ENCODE data around the gene CDK5R1. TPM values are rescaled to one million over a fixed set of nuclear protein-coding genes. Genes with fewer than 3 reads are reported as not detected.

CDK5R1 gene
- total RNA-seq, 1 experiment from 2014 or later = 5.0 TPM

- DNase-seq (ENCODE audit: low spot score) = no peak
These were observed 6.0 kb downstream of the CDK5R1 start for GRCh38 chr17:32492648-32493289.

DNA sequence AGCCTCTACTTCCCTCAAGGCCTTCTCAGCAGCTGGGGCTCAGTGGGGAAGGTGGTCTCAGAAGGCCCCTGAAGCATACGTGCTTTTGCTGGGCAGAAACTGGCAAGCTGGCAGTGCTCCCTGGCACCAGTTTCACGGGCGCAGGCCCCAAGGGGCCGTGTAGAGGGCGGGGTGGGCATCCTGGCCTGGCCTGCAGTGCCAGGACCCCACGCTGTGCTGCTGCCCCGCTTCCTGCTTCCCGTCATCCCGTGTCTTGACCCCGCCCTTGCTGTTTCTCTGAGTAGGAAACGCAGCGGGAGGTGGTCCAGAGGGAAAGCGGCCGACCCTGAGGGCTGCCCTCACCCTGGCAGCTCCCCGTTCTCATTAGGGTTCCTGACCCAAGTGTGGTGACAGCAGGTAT, 6.8 kb downstream of the CDK5R1 start:
- no peak for DNase-seq (ENCODE audit: low spot score)

DNA sequence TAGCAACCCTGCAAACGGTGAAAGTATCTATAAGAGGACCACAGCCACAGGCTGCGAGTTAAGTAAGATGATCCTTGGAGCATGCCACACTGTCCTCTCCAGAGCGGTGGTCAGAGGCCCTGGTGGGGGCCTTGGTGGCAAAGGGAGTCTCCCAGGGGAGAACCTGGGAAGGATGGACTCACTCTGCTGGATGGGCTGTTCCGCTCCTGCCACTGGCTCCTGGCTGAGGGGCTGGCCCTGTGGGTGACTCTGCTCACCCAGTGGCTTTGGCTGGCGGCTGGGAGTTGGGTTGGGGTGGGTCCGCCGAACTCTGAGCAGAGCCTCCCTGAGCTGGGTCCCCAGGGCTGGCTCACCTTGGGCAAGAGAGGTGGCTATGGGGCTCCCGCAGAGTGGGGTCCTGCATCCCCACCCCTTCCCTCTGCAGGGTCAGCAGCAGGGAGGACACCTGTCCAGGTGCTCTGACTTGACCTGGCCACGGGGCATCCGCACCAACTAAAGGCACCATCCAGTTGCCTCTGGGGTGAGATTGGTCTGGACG, 7.3 kb downstream of the CDK5R1 start:
- DNase-seq (ENCODE audit: low spot score) = no peak

GRCh38 chr17:32494621-32495358, 8.0 kb downstream of the CDK5R1 start:
- DNase-seq (ENCODE audit: low spot score) = peak; percentile 87

DNA sequence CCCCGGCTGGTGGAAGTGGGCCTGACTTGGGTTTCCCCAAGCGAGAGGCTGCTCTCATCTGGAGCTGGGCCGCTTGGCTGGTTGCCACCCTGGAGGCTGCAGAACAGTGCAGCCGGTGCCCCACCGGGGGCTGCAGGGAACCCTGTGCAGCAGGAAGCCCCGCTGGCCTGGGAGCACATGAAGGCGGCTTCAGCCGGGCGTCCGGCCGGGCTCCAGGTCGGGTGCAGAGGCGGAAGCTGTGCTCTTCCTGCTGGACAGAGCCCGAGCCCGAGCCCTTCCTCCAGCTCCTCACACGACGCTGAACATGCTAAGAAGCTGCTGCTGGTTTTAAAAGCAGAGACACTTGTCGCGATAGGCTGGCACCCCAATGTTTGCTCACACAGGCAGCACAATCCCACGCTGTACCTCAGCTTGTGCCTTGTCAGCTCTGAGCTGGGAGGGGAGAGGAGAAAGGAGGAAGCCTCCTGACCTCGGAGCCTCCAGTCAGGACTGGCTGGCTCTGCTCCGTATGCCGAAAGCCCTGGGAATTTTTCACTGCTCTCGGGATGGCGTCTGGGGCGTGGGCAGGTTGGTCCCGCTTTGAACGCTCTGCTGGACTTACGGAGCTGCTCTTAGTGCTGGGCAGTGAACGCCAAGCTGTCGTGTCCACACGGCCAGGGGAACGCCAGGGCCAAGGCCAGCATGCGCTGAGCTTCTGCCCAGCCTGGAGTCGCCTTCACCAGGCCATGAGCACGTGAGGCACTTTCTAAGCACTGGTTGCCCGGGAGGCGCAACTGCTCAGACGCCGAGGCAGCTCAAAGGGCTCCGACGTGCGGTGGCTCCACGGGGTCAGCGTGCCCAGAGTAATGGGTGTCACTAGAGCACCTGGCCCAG, 8.8 kb downstream of the CDK5R1 start:
- peak; percentile 32 for DNase-seq (ENCODE audit: low spot score)

- peak; percentile 97 for DNase-seq (ENCODE audit: low spot score)
These were observed 9.7 kb downstream of the CDK5R1 start for GRCh38 chr17:32496395-32497073.

- peak; percentile 71 for DNase-seq (ENCODE audit: low spot score)
These were observed 10.8 kb downstream of the CDK5R1 start for GRCh38 chr17:32497431-32498205.

GRCh38 chr17:32498391-32498790, 11.6 kb downstream of the CDK5R1 start:
- peak; percentile 43 for DNase-seq (ENCODE audit: low spot score)

DNA sequence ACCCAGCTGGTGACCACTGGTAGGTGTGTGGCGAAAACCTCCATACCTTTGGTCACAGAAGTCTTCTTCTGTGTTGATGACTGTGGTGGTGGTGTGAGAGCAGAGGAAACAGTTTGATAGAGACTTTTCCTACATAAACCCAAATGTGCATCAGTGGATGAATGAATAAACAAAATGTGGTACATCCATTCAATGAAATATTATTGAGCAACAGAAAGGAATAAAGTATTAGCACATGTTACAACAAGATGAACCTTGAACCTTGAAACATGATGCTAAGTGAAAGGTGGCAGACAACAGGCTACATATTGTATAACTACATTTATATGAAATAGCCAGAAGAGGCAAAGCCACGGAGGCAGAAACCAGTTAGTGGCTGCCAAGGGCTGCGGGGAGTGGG, 15.2 kb downstream of the CDK5R1 start:
- no peak for DNase-seq (ENCODE audit: low spot score)

DNA sequence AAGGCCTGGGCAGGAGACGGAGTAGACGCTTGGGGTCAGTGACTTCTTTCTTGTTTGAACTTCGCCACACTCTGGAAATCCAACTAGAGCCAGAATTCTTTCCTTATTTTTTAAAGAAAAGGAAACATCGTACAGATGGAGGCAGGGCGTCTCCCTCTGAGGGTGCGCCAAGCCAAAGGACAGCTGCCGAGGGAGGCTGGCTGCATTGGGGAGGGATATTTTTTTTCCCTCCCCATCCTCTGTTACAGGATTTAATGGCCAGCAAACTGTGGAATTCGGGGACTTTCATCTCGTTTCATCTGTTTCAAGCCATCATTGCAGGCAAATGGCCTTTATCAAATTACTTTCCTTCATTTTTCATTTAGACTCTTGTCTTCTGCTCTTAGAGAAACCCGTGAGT, 15.9 kb downstream of the CDK5R1 start:
- DNase-seq (ENCODE audit: low spot score) = no peak

DNA sequence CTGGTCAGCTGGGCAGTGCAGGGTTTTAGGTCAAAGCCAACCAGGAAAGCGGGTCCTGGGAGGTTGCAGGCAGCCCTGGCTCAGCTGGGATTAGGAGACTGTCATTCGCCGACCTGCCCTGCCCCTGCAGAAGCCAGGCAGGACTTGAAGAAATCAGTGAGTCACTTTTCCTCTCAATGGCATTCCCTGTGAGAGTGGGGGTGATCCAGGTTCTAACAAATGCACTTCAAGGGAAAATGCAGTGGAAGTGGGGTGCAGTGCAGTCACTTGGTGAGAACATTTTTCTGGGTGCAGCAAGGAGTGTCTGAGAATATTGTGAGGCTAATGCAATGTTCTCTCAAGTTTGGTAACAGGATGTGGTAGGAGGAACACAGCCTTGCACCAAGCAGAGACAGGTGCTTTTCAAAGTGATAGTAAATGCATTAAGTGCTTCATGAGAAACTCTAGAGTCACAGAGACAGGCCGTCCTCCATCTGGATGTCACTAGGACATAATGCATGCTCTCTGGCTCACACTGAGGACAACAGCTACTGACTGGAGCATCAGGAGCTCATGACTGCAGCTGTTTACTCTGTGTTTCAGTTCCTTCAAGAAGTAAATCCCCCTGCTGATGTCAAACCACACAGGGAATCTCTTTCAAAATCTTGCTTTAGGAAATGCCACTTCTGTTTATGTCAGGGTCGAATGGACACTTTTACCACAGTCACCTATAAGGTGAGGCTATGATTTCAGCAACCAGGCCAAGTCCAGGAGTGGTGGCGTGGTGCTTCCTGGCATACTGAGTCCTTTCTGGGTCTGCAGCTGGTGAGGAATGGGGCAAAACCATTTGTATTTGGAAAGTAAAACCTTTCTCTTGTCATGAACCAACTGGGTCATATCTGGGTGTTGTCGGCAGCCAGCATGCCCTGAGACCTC, 16.7 kb downstream of the CDK5R1 start:
- DNase-seq (ENCODE audit: low spot score) = peak; percentile 71

DNA sequence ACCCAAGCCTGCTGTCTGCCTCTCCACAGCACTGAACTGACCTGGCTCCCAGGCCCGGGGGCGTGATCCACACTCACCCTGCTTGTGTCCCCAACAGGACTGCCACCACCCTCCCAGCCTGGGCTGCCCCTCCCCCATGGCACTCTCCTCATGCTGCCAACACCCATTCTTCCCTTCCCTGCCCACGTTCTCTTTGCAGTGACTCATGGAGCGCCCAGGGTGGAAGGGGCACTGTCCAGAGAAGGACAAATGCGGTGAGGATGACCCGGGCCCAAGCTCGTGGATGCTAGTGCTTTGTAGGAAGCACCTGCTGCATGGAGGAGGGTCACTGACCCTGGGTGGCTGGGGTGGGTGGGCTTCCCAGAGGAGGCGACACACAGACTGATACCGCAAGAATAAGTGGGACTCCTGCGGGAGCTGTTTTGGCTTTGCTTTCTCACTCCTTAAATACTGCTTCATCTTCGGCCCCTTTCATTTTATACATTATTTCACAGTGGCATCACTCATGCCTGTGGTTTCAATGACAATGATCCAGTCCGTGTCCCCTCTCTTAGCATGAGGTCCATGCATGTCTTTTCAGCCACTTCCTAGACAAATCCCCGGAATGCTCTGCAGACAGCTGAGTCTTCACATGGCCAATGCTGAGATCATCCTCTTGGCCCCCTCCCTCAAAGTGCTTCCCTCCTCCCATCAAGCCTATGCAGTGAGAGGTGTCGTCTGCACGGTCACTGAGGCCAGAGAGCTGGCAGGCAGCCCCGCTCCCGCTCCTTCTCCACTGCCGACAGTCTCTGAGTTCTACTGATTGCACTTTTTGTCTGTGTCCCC, 17.6 kb downstream of the CDK5R1 start:
- peak; percentile 61 for DNase-seq (ENCODE audit: low spot score)

- no peak for DNase-seq (ENCODE audit: low spot score)
These were observed 22.1 kb downstream of the CDK5R1 start for GRCh38 chr17:32508926-32509325.

DNA sequence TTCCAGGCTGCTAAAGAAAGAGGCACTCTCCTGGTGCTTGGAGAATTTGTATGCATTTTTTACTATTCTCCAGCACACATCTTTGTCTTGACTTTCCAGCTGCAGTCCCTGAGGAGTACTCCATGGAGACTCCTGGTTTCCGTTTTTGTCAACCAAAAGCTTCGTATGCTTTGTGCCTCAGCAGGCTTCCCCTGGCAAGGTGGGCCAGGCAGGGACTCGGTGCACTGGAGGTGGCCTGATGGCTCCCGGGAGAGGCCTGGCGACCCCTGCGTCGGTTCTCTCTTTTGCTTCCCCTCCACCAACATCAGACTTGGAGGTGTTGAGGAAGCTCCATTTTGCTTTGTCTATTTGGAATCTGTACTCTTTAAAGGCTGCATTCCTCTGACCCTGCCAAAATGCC, 23.7 kb downstream of the CDK5R1 start:
- DNase-seq (ENCODE audit: low spot score) = no peak

DNA sequence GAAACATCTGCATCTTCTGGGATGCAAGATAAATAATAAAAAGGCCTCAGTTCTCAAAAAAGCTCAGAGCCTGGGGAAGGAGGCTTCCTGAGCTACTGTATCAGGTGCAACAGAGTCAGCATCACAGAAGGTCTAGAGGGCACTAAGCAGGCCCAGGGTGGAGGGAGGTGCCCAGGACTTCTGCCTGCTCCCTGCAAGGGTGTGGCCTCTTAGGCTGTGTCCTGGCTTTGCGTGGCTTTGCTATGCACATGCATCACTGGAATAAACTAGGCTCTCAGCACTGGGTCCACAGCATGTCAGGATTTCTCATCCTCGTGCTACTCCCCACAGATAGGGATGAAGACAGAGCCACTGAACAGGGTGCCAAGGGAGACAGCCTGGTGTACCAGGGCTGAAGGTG, 25.5 kb downstream of the CDK5R1 start:
- no peak for DNase-seq (ENCODE audit: low spot score)

GRCh38 chr17:32513579-32513978, 26.8 kb downstream of the CDK5R1 start:
- no peak for DNase-seq (ENCODE audit: low spot score)

GRCh38 chr17:32514606-32515005, 27.8 kb downstream of the CDK5R1 start:
- DNase-seq (ENCODE audit: low spot score) = no peak

DNA sequence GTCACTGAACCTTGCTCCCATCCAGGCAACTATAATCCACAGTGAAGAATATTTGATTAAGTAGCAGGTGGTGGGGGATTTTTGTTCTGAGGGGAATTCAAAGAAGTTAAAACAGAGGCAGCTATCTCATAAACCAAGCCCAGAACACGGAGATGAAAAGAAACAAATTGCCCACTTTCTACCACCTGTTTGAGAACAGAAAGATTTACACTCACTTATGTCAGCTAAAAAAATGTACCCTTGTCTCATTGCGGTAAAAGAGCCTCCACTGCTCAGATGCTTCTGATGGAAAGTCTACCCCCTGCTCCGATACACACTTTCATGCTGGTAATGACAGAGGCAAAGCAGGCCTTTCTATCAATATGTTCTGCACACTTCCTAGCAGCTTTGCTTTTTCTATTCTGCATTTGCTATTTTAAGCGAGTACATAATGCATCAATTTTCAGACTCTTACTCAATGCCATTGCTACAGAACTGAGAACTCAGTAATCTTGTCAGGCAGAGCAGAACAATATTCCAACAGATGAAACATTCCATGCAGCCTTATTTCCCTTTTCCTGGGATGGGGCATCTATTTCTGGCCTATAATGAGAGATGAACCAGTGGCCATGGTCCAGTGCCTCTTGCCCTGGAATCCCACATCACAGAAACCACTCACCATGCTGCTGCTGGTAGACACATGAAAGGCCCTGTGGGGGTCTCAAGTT, 29.0 kb downstream of the CDK5R1 start:
- no peak for DNase-seq (ENCODE audit: low spot score)
